ENCODE measurements around the gene ZNF423. TPM values are rescaled to one million over a fixed set of nuclear protein-coding genes. Genes with fewer than 3 reads are reported as not detected.

ZNF423 gene
- polyA plus RNA-seq, 1 of the 3 experiments (the other 2 are of a cell fraction) = 1.2 TPM

DNA sequence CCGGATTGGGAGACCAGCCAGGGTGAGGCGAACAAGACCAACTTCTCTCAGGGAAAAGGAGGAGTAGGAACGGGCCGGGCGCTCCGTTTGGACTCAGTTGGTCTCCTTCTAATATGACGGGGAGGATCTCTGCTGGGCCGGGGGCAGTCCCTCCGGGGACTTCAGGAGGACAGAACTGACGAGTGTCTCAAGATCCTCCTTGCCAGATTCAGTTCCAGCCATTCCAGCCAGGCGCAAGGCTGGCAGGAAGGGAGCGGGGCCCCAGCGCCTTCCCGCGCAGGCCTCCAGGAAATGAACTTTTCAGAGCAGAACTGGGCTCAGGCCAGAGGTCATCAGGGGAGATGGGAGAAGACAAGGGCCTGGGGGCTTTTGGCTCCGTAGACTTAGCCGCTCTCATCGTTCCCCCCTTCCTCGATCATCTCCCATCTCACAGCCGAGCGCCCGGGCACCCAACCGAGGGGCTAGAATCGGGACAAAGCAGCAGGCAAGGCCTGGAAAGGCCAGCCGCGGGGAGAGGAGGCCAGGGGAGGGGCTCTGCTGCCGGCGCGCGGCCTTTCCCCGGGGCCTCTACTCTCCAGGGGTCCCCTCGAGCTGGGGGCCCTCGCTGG lies 1.6 kb downstream of the ZNF423 start:
- ChIA-PET CTCF (interaction anchor here (0.7 to 1.4 kb wide), 5 partner anchors 13 to 446 kb away, joined by 3 to 4 read pairs (median 3); no protein-coding TSS in a partner anchor), POLR2A (interaction anchor here (0.8 to 1.7 kb wide), 2 partner anchors 41 to 194 kb away, joined by 3 to 6 read pairs; no protein-coding TSS in a partner anchor)
- H3K79me2 ChIP-seq (ENCODE audit: insufficient read depth) = no peaks in the 10 kb centered on the region
- peak overlapping the region; percentile 48; the same call in 1 of the 2 replicates for H3K9ac ChIP-seq
- no peaks in the 10 kb centered on the region for H3K36me3 ChIP-seq (replicated peaks in 1 of 2; ENCODE audit: control insufficient read depth in 1 of 2, insufficient read depth in 2 of 2, low read length in 1 of 2)
- peak overlapping the region in 1 of 2 experiments; percentile 92; a peak in 2 of 4 replicates for H3K27ac ChIP-seq (ENCODE audit: low read depth in 2 of 2, low read length in 1 of 2)
- H2AFZ ChIP-seq (ENCODE audit: low read depth) = no peak overlapping the region
- peaks cover 8% of the 10 kb centered on the region for H3K27me3 ChIP-seq (ENCODE audit: insufficient read depth)
- peak overlapping the region; percentile 91 for H3K4me2 ChIP-seq
- TF ChIP-seq, protein P1, sequence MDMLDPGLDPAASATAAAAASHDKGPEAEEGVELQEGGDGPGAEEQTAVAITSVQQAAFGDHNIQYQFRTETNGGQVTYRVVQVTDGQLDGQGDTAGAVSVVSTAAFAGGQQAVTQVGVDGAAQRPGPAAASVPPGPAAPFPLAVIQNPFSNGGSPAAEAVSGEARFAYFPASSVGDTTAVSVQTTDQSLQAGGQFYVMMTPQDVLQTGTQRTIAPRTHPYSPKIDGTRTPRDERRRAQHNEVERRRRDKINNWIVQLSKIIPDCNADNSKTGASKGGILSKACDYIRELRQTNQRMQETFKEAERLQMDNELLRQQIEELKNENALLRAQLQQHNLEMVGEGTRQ (IDR thresholded peaks at IDR 0.05; ENCODE audit: borderline replicate concordance, low read depth, low read length) = no peak
- 50% methylated on average over 28 of the region's 33 CpGs for WGBS (ENCODE audit: low lambda C conversion rate)
- H3K9me3 ChIP-seq = no peaks in the 10 kb centered on the region
- H3K4me3 ChIP-seq (ENCODE audit: low read depth in 2 of 2, low read length in 1 of 2) = peak overlapping the region; percentile 61 to 68
- no peak for DNase-seq
- no peaks in the 10 kb centered on the region for H3K9me2 ChIP-seq
- peaks cover 13 to 56% of the 10 kb centered on the region in 2 experiments; a peak in 3 of 4 replicates for H3K4me1 ChIP-seq (ENCODE audit: control insufficient read depth in 1 of 2, insufficient read depth in 2 of 2, low read depth in 1 of 2, low read length in 1 of 2)
- no peaks in the 10 kb centered on the region; the same call in none of the 2 replicates for H4K20me1 ChIP-seq (ENCODE audit: insufficient read depth)
- no peaks in the 10 kb centered on the region for H3F3A ChIP-seq (replicated peaks; ENCODE audit: insufficient read depth)

DNA sequence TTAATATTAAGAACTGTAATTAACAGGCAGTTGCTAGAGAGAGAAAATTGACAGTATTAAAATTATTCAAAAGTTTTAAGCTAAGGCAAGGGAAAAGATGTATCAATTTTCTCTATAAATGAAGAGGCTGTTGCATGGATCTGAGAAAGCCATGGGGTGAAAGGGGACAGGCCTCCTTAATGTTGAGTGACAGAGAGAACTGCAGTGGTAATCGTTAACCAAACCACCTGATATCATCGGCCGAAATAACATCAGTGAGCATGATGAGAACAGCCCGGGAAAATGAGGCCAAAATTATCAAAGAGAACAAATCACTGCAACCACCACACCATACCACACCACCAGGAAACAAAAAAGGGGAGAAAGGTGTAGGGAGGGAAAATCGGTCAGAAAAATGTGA lies 3.6 kb downstream of the ZNF423 start:
- Histone ChIP-seq H3K36me3 (replicated peaks in 1 of 2; ENCODE audit: control insufficient read depth in 1 of 2, insufficient read depth in 2 of 2, low read length in 1 of 2) (no peaks in the 10 kb centered on the region), H4K20me1 (ENCODE audit: insufficient read depth) (no peaks in the 10 kb centered on the region; the same call in 1 of the 2 replicates), H3K27ac (ENCODE audit: low read depth in 2 of 2, low read length in 1 of 2) (no peak overlapping the region), H3K9me3 (no peaks in the 10 kb centered on the region), H3K9ac (no peak overlapping the region), H3K4me3 (ENCODE audit: low read depth in 2 of 2, low read length in 1 of 2) (no peak overlapping the region), H3K4me2 (no peak overlapping the region), H3K27me3 (ENCODE audit: insufficient read depth) (peaks cover under 1% of the 10 kb centered on the region; the same call in 1 of the 2 replicates), H2AFZ (ENCODE audit: low read depth) (no peak overlapping the region), H3K4me1 (ENCODE audit: control insufficient read depth in 1 of 2, insufficient read depth in 2 of 2, low read depth in 1 of 2, low read length in 1 of 2) (peaks cover 13 to 70% of the 10 kb centered on the region in 2 experiments; a peak in 3 of 4 replicates), H3K79me2 (ENCODE audit: insufficient read depth) (no peaks in the 10 kb centered on the region), H3F3A (replicated peaks; ENCODE audit: insufficient read depth) (no peaks in the 10 kb centered on the region), H3K9me2 (no peaks in the 10 kb centered on the region)
- CTCF ChIA-PET = interaction anchor here (0.7 to 1.8 kb wide), 3 partner anchors 32 to 259 kb away, joined by 3 to 5 read pairs (median 4); no protein-coding TSS in a partner anchor
- WGBS (ENCODE audit: low lambda C conversion rate) = 52% methylated on average over 5 of the region's 5 CpGs
- POLR2A ChIA-PET = interaction anchor here (1.3 kb wide), 1 partner anchor 90 kb away, joined by 3 read pairs; no protein-coding TSS in a partner anchor
- no peak for DNase-seq
- TF ChIP-seq POLR2AphosphoS5 (IDR thresholded peaks at IDR 0.05; ENCODE audit: low read depth, low read length) (no peak), GABPA (IDR thresholded peaks at IDR 0.05; ENCODE audit: low read depth) (no peak), FOSL2 (IDR thresholded peaks at IDR 0.05; ENCODE audit: borderline replicate concordance, low read depth) (no peak), CHD2 (IDR thresholded peaks at IDR 0.05; ENCODE audit: low read length, partially characterized antibody) (no peak), MXI1 (IDR thresholded peaks at IDR 0.05; ENCODE audit: low read depth, low read length) (no peak), EP300 (IDR thresholded peaks at IDR 0.05; ENCODE audit: borderline replicate concordance in 1 of 2, low read depth in 1 of 2, low read length in 1 of 2) (no peak), SMC3 (IDR thresholded peaks at IDR 0.05; ENCODE audit: low read depth, low read length) (no peak), RXRA (IDR thresholded peaks at IDR 0.05; ENCODE audit: borderline replicate concordance, low read depth) (no peak), TCF12 (IDR thresholded peaks at IDR 0.05) (no peak), EZH2phosphoT487 (IDR thresholded peaks at IDR 0.05; ENCODE audit: borderline replicate concordance, low read depth) (no peak), GATA2 (CRISPR knock-in tag; IDR thresholded peaks at IDR 0.05) (no peak), YY1 (IDR thresholded peaks at IDR 0.05; ENCODE audit: low read depth) (no peak), NFIC (IDR thresholded peaks at IDR 0.05; ENCODE audit: borderline replicate concordance) (no peak), RAD21 (IDR thresholded peaks at IDR 0.05; ENCODE audit: low read length) (no peak)
- TF ChIP-seq, protein P2, sequence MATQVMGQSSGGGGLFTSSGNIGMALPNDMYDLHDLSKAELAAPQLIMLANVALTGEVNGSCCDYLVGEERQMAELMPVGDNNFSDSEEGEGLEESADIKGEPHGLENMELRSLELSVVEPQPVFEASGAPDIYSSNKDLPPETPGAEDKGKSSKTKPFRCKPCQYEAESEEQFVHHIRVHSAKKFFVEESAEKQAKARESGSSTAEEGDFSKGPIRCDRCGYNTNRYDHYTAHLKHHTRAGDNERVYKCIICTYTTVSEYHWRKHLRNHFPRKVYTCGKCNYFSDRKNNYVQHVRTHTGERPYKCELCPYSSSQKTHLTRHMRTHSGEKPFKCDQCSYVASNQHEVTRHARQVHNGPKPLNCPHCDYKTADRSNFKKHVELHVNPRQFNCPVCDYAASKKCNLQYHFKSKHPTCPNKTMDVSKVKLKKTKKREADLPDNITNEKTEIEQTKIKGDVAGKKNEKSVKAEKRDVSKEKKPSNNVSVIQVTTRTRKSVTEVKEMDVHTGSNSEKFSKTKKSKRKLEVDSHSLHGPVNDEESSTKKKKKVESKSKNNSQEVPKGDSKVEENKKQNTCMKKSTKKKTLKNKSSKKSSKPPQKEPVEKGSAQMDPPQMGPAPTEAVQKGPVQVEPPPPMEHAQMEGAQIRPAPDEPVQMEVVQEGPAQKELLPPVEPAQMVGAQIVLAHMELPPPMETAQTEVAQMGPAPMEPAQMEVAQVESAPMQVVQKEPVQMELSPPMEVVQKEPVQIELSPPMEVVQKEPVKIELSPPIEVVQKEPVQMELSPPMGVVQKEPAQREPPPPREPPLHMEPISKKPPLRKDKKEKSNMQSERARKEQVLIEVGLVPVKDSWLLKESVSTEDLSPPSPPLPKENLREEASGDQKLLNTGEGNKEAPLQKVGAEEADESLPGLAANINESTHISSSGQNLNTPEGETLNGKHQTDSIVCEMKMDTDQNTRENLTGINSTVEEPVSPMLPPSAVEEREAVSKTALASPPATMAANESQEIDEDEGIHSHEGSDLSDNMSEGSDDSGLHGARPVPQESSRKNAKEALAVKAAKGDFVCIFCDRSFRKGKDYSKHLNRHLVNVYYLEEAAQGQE (IDR thresholded peaks at IDR 0.05; ENCODE audit: low read depth, low read length) = no peak
- TF ChIP-seq, protein P3, sequence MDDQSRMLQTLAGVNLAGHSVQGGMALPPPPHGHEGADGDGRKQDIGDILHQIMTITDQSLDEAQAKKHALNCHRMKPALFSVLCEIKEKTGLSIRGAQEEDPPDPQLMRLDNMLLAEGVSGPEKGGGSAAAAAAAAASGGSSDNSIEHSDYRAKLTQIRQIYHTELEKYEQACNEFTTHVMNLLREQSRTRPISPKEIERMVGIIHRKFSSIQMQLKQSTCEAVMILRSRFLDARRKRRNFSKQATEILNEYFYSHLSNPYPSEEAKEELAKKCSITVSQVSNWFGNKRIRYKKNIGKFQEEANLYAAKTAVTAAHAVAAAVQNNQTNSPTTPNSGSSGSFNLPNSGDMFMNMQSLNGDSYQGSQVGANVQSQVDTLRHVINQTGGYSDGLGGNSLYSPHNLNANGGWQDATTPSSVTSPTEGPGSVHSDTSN (IDR thresholded peaks at IDR 0.05) = no peak
- TF ChIP-seq, protein P1 (IDR thresholded peaks at IDR 0.05; ENCODE audit: borderline replicate concordance, low read depth, low read length) = no peak
- TF ChIP-seq, protein P4, sequence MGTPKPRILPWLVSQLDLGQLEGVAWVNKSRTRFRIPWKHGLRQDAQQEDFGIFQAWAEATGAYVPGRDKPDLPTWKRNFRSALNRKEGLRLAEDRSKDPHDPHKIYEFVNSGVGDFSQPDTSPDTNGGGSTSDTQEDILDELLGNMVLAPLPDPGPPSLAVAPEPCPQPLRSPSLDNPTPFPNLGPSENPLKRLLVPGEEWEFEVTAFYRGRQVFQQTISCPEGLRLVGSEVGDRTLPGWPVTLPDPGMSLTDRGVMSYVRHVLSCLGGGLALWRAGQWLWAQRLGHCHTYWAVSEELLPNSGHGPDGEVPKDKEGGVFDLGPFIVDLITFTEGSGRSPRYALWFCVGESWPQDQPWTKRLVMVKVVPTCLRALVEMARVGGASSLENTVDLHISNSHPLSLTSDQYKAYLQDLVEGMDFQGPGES (IDR thresholded peaks at IDR 0.05; ENCODE audit: low read depth, low read length) = no peak
